ENCODE results near the gene TIMM29. TPM values are rescaled to one million over a fixed set of nuclear protein-coding genes. Genes with fewer than 3 reads are reported as not detected.

TIMM29 gene
- total RNA-seq, 2 donors from 2014 or later: 16.5 to 22.0 TPM

DNA sequence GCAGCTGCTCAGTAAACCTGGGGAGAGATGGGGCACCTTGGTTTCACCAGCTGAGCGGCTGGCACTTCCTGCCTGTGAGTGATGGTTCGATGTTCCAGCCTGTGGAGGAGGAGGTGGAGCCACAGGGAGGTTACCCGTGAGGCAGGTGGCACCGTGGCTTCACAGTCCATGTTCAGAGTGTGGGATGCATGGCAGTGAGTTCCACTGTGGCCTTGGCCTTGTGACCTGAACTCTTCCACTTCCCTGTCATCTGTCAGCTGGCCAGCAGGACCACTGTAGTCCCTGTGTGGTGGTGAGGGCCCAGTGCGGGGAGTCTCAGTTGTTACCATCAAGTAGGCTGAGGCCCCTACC lies 49.1 kb downstream of the TIMM29 start:
- Histone ChIP-seq H3K27me3 (no peaks in the 10 kb centered on the region), H3K9me3 (no peaks in the 10 kb centered on the region), H3K36me3 (no peaks in the 10 kb centered on the region), H3K27ac (no peak overlapping the region), H3K4me3 (no peak overlapping the region), H3K4me1 (peaks cover 0 to 30% of the 10 kb centered on the region in 2 donors)
- TF ChIP-seq, protein P1, sequence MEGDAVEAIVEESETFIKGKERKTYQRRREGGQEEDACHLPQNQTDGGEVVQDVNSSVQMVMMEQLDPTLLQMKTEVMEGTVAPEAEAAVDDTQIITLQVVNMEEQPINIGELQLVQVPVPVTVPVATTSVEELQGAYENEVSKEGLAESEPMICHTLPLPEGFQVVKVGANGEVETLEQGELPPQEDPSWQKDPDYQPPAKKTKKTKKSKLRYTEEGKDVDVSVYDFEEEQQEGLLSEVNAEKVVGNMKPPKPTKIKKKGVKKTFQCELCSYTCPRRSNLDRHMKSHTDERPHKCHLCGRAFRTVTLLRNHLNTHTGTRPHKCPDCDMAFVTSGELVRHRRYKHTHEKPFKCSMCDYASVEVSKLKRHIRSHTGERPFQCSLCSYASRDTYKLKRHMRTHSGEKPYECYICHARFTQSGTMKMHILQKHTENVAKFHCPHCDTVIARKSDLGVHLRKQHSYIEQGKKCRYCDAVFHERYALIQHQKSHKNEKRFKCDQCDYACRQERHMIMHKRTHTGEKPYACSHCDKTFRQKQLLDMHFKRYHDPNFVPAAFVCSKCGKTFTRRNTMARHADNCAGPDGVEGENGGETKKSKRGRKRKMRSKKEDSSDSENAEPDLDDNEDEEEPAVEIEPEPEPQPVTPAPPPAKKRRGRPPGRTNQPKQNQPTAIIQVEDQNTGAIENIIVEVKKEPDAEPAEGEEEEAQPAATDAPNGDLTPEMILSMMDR (IDR thresholded peaks at IDR 0.05): no peak
- no peak for DNase-seq (ENCODE audit: low spot score)

Other genes with a start within 250 kb of the TIMM29 start
- 10 to 100 TPM; 15.2 to 15.8 TPM for gene QTRT1, start 227.4 kb upstream of the TIMM29 start, total RNA-seq
- 100 to 1,000 TPM; 111 to 144 TPM for gene DNM2, start 210.7 kb upstream of the TIMM29 start, total RNA-seq
- 10 to 100 TPM; 39.3 to 50.9 TPM for gene TMED1, start 92.6 kb upstream of the TIMM29 start, total RNA-seq
- gene C19orf38, start 80.4 kb upstream of the TIMM29 start, total RNA-seq: 1 to 10 TPM in 1 of 2 donors, not detected in 1; 1.5 TPM
- gene CARM1, start 57.3 kb upstream of the TIMM29 start, total RNA-seq: 10 to 100 TPM; 15.3 to 19.8 TPM
- 10 to 100 TPM; 23.4 to 34.3 TPM for gene YIPF2, start 172 bp upstream of the TIMM29 start, total RNA-seq
- 10 to 100 TPM; 29.9 to 41.7 TPM for gene SMARCA4, start 32.2 kb downstream of the TIMM29 start, total RNA-seq
- gene LDLR, start 160.7 kb downstream of the TIMM29 start, total RNA-seq: 10 to 100 TPM; 13.8 to 15.9 TPM
- 1 to 10 TPM; 1.2 to 5.7 TPM for gene SPC24, start 227.0 kb downstream of the TIMM29 start, total RNA-seq

Data from right atrium auricular region (tissue), 2 donors.